SK-N-SH treated with all-trans-retinoic acid at 6 μM for 48 hours (cell line): Measurements from ENCODE around the gene LYST.

Experiments used
- ATAC-seq: fragments of 200-7000 bp; cut with Tn5 transposase; 3 replicates; pipeline ENCODE4 v1.9.1; 2020; ENCODE audit warnings: mild to moderate bottlenecking, moderate library complexity
- ARNTL ChIP-seq: fragments of 450-650 bp; formaldehyde crosslinking; IDR thresholded peaks from 2 replicates; pipeline ENCODE4 v1.5.0; 2020; ENCODE audit warnings: low read depth, mild to moderate bottlenecking, moderate library complexity, borderline replicate concordance
- BACH2 ChIP-seq: fragments of 250-450 bp; sonication (Bioruptor Pico); IDR thresholded peaks from 2 replicates; pipeline ENCODE4 v1.9.0; 2021; ENCODE audit warnings: mild to moderate bottlenecking, borderline replicate concordance
- CSDC2 ChIP-seq: fragments of 250-450 bp; sonication (Bioruptor Pico); IDR thresholded peaks from 2 replicates; pipeline ENCODE4 v1.5.0; 2020; ENCODE audit warnings: mild to moderate bottlenecking, moderate library complexity
- GLIS3 ChIP-seq: fragments of 250-450 bp; sonication (Bioruptor Pico); IDR thresholded peaks from 2 replicates; pipeline ENCODE4 v1.5.0; 2020; ENCODE audit warnings: mild to moderate bottlenecking, moderate library complexity
- ISL1 ChIP-seq: fragments of 250-450 bp; sonication (Bioruptor Pico); IDR thresholded peaks from 2 replicates; pipeline ENCODE4 v2.1.2; 2022; ENCODE audit warnings: mild to moderate bottlenecking, moderate library complexity
- OSR1 ChIP-seq: fragments of 250-450 bp; sonication (Bioruptor Pico); IDR thresholded peaks from 2 replicates; pipeline ENCODE4 v1.8.0; 2022; ENCODE audit warnings: moderate library complexity, mild to moderate bottlenecking, inconsistent platforms
- RARB ChIP-seq: fragments of 250-450 bp; sonication (Bioruptor Pico); IDR thresholded peaks from 2 replicates; pipeline ENCODE4 v1.8.0; 2021; ENCODE audit warnings: mild to moderate bottlenecking, moderate library complexity
- SNAI2 ChIP-seq: fragments of 250-450 bp; sonication (Bioruptor Pico); IDR thresholded peaks from 2 replicates; pipeline ENCODE4 v1.5.0; 2020; ENCODE audit warnings: mild to moderate bottlenecking, moderate library complexity
- TCF4 ChIP-seq: fragments of 250-450 bp; sonication (Bioruptor Pico); IDR thresholded peaks from 2 replicates; pipeline ENCODE4 v1.8.0; 2021; ENCODE audit warnings: mild to moderate bottlenecking, moderate library complexity, borderline replicate concordance
- TOX ChIP-seq: fragments of 250-450 bp; sonication (Bioruptor Pico); IDR thresholded peaks from 2 replicates; pipeline ENCODE4 v1.8.0; 2021; ENCODE audit warnings: mild to moderate bottlenecking, moderate library complexity, borderline replicate concordance
- ZC3H10 ChIP-seq: fragments of 250-450 bp; sonication (Bioruptor Pico); IDR thresholded peaks from 2 replicates; pipeline ENCODE4 v1.5.1; 2021; ENCODE audit warnings: mild to moderate bottlenecking, moderate library complexity
- ZFP3 ChIP-seq: fragments of 250-450 bp; sonication (Bioruptor Pico); IDR thresholded peaks from 2 replicates; pipeline ENCODE4 v1.5.0; 2020; ENCODE audit warnings: mild to moderate bottlenecking, moderate library complexity
- ZFP30 ChIP-seq: fragments of 450-650 bp; formaldehyde crosslinking; IDR thresholded peaks from 2 replicates; pipeline ENCODE4 v1.5.0; 2022; ENCODE audit warnings: mild to moderate bottlenecking, moderate library complexity
- ZNF565 ChIP-seq: fragments of 450-650 bp; formaldehyde crosslinking; conservative IDR thresholded peaks from 2 replicates; pipeline ENCODE4 v1.5.0; 2020; ENCODE audit warnings: low read depth, mild to moderate bottlenecking, moderate library complexity
- ZNF70 ChIP-seq: fragments of 450-650 bp; formaldehyde crosslinking; IDR thresholded peaks from 2 replicates; pipeline ENCODE4 v1.5.0; 2020; ENCODE audit warnings: mild to moderate bottlenecking, moderate library complexity
- ZNF8 ChIP-seq: fragments of 450-650 bp; formaldehyde crosslinking; IDR thresholded peaks from 2 replicates; pipeline ENCODE4 v1.5.0; 2020; ENCODE audit warnings: mild to moderate bottlenecking, moderate library complexity
- TF ChIP-seq, protein P1 (sequence below): fragments of 250-450 bp; sonication (Bioruptor Pico); IDR thresholded peaks from 2 replicates; pipeline ENCODE4 v1.8.0; 2020; ENCODE audit warnings: mild to moderate bottlenecking, moderate library complexity, borderline replicate concordance
- TF ChIP-seq, protein P2 (sequence below): fragments of 250-450 bp; sonication (Bioruptor Pico); IDR thresholded peaks from 2 replicates; pipeline ENCODE4 v1.8.0; 2021; ENCODE audit warnings: low read depth, mild to moderate bottlenecking, moderate library complexity, borderline replicate concordance
- TF ChIP-seq, protein P3 (sequence below): fragments of 250-450 bp; sonication (Bioruptor Pico); IDR thresholded peaks from 2 replicates; pipeline ENCODE4 v1.5.1; 2020; ENCODE audit warnings: low read depth, mild to moderate bottlenecking, moderate library complexity
- TF ChIP-seq, protein P4 (sequence below): fragments of 250-450 bp; sonication (Bioruptor Pico); IDR thresholded peaks from 2 replicates; pipeline ENCODE4 v1.5.0; 2020; ENCODE audit warnings: mild to moderate bottlenecking, moderate library complexity

The LYST gene

DNA sequence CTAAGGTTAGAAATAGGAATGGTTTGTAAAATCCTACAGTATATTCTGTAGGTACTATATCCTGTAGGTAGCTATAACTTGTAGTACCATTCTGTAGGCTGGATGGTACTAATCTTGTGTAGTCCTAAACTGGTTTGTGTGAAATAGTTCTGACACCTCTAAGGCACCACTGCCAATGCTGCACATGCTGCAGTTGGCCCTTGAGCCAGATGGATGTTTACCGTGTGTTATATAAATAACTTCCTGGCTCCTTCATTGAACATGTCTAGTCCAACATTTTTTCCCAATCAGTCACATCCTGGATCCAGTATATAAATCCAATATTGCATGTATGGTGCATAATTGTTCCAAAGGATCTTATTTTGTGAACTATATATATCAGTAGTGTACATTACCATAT lies 127.6 kb downstream of the LYST start (continued):
- TF ChIP-seq ARNTL (CRISPR knock-in tag): no peak
- TF ChIP-seq, protein P1, sequence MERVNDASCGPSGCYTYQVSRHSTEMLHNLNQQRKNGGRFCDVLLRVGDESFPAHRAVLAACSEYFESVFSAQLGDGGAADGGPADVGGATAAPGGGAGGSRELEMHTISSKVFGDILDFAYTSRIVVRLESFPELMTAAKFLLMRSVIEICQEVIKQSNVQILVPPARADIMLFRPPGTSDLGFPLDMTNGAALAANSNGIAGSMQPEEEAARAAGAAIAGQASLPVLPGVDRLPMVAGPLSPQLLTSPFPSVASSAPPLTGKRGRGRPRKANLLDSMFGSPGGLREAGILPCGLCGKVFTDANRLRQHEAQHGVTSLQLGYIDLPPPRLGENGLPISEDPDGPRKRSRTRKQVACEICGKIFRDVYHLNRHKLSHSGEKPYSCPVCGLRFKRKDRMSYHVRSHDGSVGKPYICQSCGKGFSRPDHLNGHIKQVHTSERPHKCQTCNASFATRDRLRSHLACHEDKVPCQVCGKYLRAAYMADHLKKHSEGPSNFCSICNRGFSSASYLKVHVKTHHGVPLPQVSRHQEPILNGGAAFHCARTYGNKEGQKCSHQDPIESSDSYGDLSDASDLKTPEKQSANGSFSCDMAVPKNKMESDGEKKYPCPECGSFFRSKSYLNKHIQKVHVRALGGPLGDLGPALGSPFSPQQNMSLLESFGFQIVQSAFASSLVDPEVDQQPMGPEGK (CRISPR knock-in tag): no peak
- TF ChIP-seq, all 23 proteins: peak for 0

DNA sequence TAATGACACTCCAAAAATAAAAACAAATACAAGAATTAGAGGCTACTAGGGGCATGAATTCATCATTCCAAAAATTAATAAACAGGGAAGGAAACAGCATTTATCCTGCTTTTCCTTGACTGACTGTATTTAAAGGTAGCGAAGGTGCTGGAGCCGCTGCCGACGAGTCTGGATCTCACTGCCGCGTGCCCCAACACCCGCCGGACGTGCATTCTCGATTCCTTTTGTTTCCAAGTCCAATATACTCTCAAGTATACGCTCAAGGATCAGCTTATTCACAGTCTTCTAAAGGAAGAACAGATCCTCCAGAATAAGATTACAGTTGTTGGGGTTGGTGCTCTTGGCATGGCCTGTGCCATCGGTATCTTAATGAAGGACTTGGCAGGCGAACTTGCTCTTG lies 129.0 kb downstream of the LYST start:
- ATAC-seq: no peak
- TF ChIP-seq, protein P2, sequence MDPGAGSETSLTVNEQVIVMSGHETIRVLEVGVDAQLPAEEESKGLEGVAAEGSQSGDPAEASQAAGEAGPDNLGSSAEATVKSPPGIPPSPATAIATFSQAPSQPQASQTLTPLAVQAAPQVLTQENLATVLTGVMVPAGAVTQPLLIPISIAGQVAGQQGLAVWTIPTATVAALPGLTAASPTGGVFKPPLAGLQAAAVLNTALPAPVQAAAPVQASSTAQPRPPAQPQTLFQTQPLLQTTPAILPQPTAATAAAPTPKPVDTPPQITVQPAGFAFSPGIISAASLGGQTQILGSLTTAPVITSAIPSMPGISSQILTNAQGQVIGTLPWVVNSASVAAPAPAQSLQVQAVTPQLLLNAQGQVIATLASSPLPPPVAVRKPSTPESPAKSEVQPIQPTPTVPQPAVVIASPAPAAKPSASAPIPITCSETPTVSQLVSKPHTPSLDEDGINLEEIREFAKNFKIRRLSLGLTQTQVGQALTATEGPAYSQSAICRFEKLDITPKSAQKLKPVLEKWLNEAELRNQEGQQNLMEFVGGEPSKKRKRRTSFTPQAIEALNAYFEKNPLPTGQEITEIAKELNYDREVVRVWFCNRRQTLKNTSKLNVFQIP: no peak
- TF ChIP-seq SNAI2 (CRISPR knock-in tag) (no peak), ZC3H10 (CRISPR knock-in tag) (no peak), RARB (CRISPR knock-in tag) (no peak), ZFP3 (no peak), OSR1 (CRISPR knock-in tag) (no peak), TCF4 (CRISPR knock-in tag) (no peak), BACH2 (CRISPR knock-in tag) (no peak), ZFP30 (no peak)
- TF ChIP-seq, protein P3, sequence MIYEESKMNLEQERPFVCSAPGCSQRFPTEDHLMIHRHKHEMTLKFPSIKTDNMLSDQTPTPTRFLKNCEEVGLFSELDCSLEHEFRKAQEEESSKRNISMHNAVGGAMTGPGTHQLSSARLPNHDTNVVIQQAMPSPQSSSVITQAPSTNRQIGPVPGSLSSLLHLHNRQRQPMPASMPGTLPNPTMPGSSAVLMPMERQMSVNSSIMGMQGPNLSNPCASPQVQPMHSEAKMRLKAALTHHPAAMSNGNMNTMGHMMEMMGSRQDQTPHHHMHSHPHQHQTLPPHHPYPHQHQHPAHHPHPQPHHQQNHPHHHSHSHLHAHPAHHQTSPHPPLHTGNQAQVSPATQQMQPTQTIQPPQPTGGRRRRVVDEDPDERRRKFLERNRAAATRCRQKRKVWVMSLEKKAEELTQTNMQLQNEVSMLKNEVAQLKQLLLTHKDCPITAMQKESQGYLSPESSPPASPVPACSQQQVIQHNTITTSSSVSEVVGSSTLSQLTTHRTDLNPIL: no peak

DNA sequence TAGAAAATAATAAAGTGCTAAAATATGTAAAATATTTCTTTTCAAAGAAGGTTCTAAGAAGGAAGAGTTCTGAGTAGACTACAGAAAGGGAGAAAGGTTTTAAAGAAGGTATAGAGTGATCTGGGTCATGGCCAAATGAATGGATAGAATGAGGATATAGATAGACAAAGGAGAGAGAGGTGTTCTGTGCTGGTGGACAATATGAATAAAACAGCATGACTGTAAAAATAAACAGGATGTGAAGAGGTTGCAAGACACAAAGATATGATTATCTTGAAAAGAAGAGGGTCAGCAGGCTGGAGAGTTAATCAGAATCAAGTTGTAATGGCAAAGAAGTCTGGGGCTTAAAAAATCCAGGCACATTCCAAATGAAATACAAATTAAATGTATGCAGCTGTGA lies 130.4 kb downstream of the LYST start:
- no peak for TF ChIP-seq ZNF565 (CRISPR knock-in tag)
- no peak for TF ChIP-seq BACH2 (CRISPR knock-in tag)
- no peak for TF ChIP-seq TCF4 (CRISPR knock-in tag)
- TF ChIP-seq, protein P3: no peak
- no peak for TF ChIP-seq ISL1
- no peak for TF ChIP-seq ZC3H10 (CRISPR knock-in tag)
- TF ChIP-seq, protein P4, sequence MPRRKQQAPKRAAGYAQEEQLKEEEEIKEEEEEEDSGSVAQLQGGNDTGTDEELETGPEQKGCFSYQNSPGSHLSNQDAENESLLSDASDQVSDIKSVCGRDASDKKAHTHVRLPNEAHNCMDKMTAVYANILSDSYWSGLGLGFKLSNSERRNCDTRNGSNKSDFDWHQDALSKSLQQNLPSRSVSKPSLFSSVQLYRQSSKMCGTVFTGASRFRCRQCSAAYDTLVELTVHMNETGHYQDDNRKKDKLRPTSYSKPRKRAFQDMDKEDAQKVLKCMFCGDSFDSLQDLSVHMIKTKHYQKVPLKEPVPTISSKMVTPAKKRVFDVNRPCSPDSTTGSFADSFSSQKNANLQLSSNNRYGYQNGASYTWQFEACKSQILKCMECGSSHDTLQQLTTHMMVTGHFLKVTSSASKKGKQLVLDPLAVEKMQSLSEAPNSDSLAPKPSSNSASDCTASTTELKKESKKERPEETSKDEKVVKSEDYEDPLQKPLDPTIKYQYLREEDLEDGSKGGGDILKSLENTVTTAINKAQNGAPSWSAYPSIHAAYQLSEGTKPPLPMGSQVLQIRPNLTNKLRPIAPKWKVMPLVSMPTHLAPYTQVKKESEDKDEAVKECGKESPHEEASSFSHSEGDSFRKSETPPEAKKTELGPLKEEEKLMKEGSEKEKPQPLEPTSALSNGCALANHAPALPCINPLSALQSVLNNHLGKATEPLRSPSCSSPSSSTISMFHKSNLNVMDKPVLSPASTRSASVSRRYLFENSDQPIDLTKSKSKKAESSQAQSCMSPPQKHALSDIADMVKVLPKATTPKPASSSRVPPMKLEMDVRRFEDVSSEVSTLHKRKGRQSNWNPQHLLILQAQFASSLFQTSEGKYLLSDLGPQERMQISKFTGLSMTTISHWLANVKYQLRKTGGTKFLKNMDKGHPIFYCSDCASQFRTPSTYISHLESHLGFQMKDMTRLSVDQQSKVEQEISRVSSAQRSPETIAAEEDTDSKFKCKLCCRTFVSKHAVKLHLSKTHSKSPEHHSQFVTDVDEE (CRISPR knock-in tag): no peak
- TF ChIP-seq, protein P1 (CRISPR knock-in tag): no peak
- no peak for TF ChIP-seq ZNF70 (CRISPR knock-in tag)
- TF ChIP-seq GLIS3 (CRISPR knock-in tag): no peak
- TF ChIP-seq TOX (CRISPR knock-in tag): no peak
- TF ChIP-seq SNAI2 (CRISPR knock-in tag): no peak
- no peak for TF ChIP-seq CSDC2
- TF ChIP-seq ZNF8: no peak
- ATAC-seq: peak; percentile 9; the same call in 1 of the 3 replicates
